ENCODE data around the gene ATP8B4. TPM values are rescaled to one million over a fixed set of nuclear protein-coding genes. Genes with fewer than 3 reads are reported as not detected.
A peak's percentile ranks its signal among the peaks of the same experiment; 100 is the strongest.

The ATP8B4 gene
- total RNA-seq, 4 donors from 2014 or later, result 11.8 to 18.2 (median 13.4) TPM

GRCh38 chr15:50113187-50113505, 5.9 kb downstream of the ATP8B4 start:
- Histone ChIP-seq H3K36me3 (no peaks in the 10 kb centered on the region), H3K27me3 (no peaks in the 10 kb centered on the region), H3K4me3 (peak overlapping the region in 2 of 4 donors; percentile 2 to 36), H3K27ac (peak overlapping the region in 2 of 4 donors; percentile 45 to 50), H3K9me3 (no peaks in the 10 kb centered on the region), H3K4me1 (peaks cover 0 to 15% (median 0%) of the 10 kb centered on the region in 4 donors)
- no peak for DNase-seq (ENCODE audit: low spot score in 2 of 2)
- TF ChIP-seq CTCF (IDR thresholded peaks at IDR 0.05) (no peak), POLR2A (IDR thresholded peaks at IDR 0.05) (no peak), EP300 (IDR thresholded peaks at IDR 0.05) (no peak)
- 79 to 86% methylated on average over 2 of the region's 2 CpGs for WGBS, 2 donors

GRCh38 chr15:50112488-50113186, 6.4 kb downstream of the ATP8B4 start:
- H3K4me3 ChIP-seq, result peak overlapping the region in 2 of 4 donors; percentile 2 to 36
- DNase-seq (ENCODE audit: low spot score in 2 of 2), result no peak
- no peaks in the 10 kb centered on the region for H3K36me3 ChIP-seq
- H3K27me3 ChIP-seq, result no peaks in the 10 kb centered on the region
- WGBS, 2 donors, result 71 to 73% methylated on average over 5 of the region's 5 CpGs
- H3K27ac ChIP-seq, result peak overlapping the region in 2 of 4 donors; percentile 45 to 50
- H3K4me1 ChIP-seq, result peaks cover 0 to 15% (median 0%) of the 10 kb centered on the region in 4 donors
- H3K9me3 ChIP-seq, result no peaks in the 10 kb centered on the region
- TF ChIP-seq POLR2A (IDR thresholded peaks at IDR 0.05), result no peak
- no peak for TF ChIP-seq CTCF (IDR thresholded peaks at IDR 0.05)
- no peak for TF ChIP-seq EP300 (IDR thresholded peaks at IDR 0.05)

GRCh38 chr15:50110285-50110684, 8.7 kb downstream of the ATP8B4 start:
- no peaks in the 10 kb centered on the region for H3K36me3 ChIP-seq
- TF ChIP-seq POLR2A (IDR thresholded peaks at IDR 0.05) (no peak), CTCF (IDR thresholded peaks at IDR 0.05) (no peak), EP300 (IDR thresholded peaks at IDR 0.05) (no peak)
- 76 to 78% methylated on average over 3 of the region's 3 CpGs for WGBS, 2 donors

GRCh38 chr15:50109076-50109987, 9.7 kb downstream of the ATP8B4 start:
- peak overlapping the region in 2 of 4 donors; percentile 1 to 29 for H3K27ac ChIP-seq
- 41 to 50% methylated on average over 3 of the region's 3 CpGs for WGBS, 2 donors
- TF ChIP-seq CTCF (IDR thresholded peaks at IDR 0.05) (no peak), POLR2A (IDR thresholded peaks at IDR 0.05) (no peak), EP300 (IDR thresholded peaks at IDR 0.05) (no peak)

More at GRCh38 chr15:50110285-50110684, 8.7 kb downstream of the ATP8B4 start:
- H3K27me3 ChIP-seq, result no peaks in the 10 kb centered on the region
- no peak for DNase-seq (ENCODE audit: low spot score in 2 of 2)
- H3K4me1 ChIP-seq, result peaks cover 0 to 15% (median 0%) of the 10 kb centered on the region in 4 donors
- H3K27ac ChIP-seq, result peak overlapping the region in 1 of 4 donors; percentile 1
- no peaks in the 10 kb centered on the region for H3K9me3 ChIP-seq
- no peak overlapping the region for H3K4me3 ChIP-seq

GRCh38 chr15:50108461-50108860, 10.6 kb downstream of the ATP8B4 start:
- TF ChIP-seq CTCF (IDR thresholded peaks at IDR 0.05), result no peak
- no peak for TF ChIP-seq EP300 (IDR thresholded peaks at IDR 0.05)
- TF ChIP-seq POLR2A (IDR thresholded peaks at IDR 0.05), result no peak
- peak overlapping the region in 1 of 4 donors; percentile 52 for H3K27ac ChIP-seq
- DNase-seq (ENCODE audit: low spot score in 2 of 2), result no peak
- 69 to 71% methylated on average over 4 of the region's 4 CpGs for WGBS, 2 donors
- H3K9me3 ChIP-seq, result no peaks in the 10 kb centered on the region
- no peaks in the 10 kb centered on the region for H3K27me3 ChIP-seq
- no peak overlapping the region for H3K4me3 ChIP-seq
- peaks cover 0 to 15% (median 0%) of the 10 kb centered on the region in 4 donors for H3K4me1 ChIP-seq
- no peaks in the 10 kb centered on the region for H3K36me3 ChIP-seq

More at GRCh38 chr15:50109076-50109987, 9.7 kb downstream of the ATP8B4 start:
- no peak for DNase-seq (ENCODE audit: low spot score in 2 of 2)
- H3K9me3 ChIP-seq, result no peaks in the 10 kb centered on the region
- no peaks in the 10 kb centered on the region for H3K27me3 ChIP-seq
- H3K4me3 ChIP-seq, result no peak overlapping the region
- H3K4me1 ChIP-seq, result peaks cover 0 to 15% (median 0%) of the 10 kb centered on the region in 4 donors
- no peaks in the 10 kb centered on the region for H3K36me3 ChIP-seq

All from tibial nerve (tissue), 4 donors.